SIG-M5 treated with dmso at 0.1 percent for 504 hours (cell line): ENCODE data around the gene AHRR.

Experiments
- DNase-seq: peaks from one replicate; lab custom pipeline; 2025; ENCODE audit not compliant: unreplicated experiment; lab: John Stamatoyannopoulos, UW

Gene AHRR

DNA sequence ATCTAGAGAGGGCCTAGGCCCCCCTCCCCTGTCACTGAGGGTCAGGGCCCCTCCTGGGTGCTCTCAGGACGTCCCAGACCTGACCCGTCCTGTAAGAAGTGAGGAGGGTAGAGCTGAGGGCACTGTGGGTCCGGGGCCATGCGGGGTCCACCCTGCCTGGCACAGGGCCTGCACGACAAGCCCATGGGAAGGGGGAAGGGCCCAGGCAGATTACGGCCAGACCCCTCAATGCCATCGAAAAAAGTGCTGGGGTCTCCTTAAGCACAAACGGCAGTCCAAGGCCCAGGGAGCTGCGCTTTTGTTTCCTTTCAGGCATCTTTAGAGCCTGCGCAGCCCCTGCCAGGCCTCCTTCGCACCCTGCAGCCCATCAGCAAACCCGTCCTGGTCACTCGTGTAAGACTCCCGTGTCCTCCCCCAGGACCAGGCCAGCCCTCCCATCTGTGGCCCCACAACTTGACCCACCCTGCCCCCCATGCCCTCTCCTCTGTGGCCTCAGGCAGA, 117.0 kb downstream of the AHRR start:
- no peak for DNase-seq

DNA sequence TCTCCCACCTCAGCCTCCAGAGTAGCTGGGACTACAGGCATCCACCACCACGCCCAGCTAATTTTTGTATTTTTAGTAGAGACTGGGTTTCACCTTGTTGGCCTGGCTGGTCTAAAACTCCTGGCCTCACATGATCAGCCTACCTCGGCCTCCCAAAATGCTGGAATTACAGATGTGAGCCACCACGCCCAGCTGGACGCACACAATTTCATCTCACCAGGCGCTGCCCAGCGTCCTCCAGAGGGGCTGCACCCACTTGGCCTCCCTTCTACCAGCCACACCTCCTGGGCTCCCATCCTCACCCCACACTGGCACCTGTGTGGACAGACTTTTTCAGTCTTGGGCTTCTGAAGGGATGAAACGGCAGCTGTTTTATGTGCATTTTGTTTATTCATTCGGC, 117.7 kb downstream of the AHRR start:
- DNase-seq = no peak

DNA sequence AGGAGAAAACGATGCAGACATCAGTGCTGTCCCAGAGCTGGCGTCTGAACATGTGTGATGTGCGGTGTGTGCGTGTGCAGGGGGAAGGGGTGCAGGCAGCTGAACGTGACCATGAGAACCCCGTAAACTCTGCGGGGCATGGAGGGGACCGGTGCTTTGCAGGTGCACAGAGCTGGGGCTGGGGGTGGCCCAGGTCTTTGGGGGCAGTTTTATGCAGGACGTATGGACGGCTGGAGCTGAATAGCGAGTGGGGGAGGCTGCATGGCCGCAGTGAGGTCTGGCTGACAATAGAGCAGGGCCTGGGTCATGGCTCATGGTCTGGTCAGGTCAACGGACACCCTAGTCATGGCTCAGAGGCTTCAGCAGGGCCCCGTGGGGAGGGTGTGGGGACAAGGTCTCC, 118.1 kb downstream of the AHRR start:
- DNase-seq = no peak

- peak; percentile 94 for DNase-seq
Observed at GRCh38 chr5:440401-441201, 119.1 kb downstream of the AHRR start.

DNA sequence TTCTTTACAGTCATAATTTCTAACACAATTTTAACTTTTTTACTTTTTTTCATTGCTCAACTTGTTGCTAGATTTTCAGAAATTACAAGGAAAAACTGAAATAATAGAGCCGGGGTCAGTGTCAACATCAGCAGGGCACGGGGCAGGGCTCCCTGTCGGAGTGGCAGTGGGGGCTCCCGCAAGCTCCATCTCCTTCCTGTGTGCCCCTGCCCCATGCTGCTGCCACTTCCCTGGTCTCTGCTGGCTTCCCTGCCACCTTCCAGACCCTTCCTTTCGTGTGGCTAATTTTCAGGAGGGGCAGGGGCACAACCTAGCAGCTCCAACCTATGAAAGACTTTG, 120.5 kb downstream of the AHRR start:
- DNase-seq = no peak

DNA sequence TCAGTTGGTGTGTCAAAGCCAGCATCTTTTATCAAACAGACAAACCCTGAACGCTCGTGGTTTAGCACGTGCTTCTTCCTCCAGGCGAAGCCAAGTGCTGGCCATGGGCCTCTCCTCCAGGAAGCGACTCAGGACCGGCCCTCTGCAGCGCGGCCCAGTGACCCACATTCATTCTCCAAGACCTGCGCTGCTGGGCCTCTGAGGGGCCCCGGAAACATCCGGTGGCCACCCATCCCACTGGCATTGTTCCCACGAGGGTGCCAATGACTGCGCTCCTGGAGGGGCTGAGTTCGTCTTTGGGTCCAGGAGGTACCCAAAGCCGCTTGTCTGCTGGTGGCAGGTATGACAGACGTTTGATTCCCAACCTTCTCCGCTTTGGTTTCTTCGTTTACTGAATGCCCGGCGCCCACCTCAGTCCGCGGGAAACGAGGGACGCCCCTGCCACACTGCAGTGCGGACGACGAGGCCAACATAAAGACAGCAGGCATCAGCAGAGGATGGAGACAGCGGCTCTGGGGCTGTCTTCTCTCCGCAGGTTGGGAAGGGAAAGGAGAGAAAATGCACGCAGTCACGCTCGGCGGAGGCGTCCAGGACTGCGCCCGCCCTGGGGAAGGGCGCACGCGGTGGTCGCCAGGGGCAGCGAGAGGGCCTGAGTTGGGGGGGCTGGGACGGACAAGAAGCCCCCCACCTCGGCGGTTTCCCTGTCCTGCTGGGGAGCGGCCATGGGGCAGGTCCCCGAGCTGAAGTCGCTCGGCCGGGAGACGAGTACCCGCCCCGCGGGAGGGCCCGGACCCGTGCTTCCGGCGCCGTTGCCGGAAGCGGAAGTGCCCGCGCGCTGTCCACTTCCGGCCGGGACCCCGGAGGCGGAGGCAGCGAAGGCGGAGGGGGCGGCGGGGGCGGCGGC, 121.1 kb downstream of the AHRR start, which contains the start of gene EXOC3:
EXOC3 (plus strand) TSS at position 842 of the 904 bp plus-strand sequence. CDS start 3,030 bp downstream, outside the sequence.
- DNase-seq = peak; percentile 67

DNA sequence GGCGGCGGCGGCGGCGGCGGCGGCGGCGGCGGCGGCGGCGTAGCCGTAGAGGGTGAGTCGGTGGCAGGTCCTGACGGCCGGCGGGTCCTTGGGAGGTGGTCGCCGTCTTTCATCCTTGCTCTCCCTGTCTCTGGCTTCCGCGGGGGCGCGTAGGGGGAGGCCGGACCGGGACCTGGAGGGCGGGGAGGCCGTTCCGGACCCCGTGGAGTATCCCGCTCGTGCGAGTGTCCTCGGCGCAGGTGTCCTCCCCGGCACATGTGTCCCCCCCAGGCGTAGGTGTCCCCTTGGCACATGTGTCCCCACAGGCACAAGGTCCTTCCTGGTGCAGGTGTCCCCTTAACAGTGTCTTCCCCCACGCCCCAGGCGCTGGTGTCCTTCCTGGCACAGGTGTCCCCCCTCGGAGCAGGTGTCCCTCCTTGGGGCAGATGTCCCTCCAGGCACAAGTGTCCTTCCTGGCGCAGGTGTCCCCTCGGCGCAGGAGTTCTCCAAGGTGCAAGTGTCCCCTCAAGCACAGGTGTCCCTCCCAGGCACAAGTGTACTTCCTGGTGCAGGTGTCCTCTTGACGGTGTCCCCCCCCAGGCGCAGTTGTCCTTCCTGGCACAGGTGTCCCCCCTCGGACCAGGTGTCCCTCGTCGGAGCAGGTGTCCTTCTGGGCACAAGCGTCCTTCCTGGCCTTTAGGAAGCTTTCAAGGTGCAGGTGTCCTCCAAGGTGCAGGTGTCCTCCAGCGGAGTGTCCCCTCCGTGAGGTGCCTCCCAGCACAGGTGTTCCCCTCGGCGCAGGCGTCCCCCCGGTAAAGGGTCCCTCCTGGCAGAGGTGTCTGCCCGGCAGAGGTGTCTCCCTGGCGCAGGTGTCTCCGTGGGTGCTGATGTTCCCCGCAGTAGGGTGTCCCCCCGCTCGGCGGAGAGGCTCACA, 122.0 kb downstream of the AHRR start:
- no peak for DNase-seq

- DNase-seq = peak; percentile 32
Observed at GRCh38 chr5:444226-444625, 122.7 kb downstream of the AHRR start.

DNA sequence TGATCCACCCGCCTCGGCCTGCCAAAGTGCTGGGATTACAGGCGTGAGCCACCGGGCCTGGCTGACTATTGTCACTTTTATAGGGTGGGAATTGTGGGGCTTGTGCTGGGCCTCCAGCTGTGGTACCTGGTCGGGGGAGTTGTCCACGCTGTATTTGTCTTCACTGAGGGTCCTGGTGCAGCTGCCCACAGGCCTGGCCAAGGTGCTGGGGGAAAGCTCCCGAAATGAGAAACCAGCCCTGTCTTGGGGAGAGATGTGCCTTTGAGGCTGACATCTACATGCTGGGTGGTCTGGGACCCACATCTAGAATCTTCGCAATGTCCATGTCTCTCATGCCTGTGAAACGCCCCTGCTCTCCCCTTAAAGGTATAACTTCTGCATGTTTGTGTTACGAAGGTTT, 124.1 kb downstream of the AHRR start:
- no peak for DNase-seq

DNA sequence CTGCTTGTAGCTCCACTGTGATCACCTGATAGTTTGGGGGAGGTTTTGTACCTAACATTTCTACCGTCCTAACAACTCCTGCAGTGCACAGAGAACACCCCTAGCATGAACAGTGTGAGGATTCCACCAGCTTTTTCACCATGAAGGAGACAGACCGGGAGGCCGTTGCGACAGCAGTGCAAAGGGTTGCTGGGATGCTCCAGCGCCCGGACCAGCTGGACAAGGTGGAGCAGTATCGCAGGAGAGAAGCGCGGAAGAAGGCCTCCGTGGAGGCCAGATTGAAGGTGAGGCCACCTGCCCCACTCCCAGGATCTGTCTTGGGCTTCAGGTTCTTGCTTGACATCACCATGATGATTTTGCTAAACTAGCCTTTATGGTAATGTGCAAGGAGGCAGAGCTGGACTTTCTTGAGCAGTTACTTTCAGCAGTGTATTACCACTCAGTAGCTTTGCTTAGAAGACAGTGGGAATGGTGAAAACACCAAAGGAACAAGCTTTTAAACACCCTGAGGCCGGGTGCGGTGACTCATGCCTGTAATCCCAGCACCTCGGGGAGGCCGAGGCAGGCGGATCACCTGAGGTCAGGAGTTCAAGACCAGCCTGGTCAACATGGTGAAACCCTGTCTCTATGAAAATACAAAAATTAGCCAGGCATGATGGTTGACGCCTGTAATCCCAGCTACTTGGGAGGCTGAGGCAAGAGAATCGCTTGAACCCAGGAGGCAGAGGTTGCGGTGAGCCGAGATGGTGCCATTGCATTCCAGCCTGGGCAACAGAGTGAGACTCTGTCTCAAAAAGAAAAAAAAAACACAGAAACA, 124.8 kb downstream of the AHRR start:
- DNase-seq = no peak

GRCh38 chr5:446883-447263, 125.4 kb downstream of the AHRR start:
- DNase-seq = peak; percentile 85

DNA sequence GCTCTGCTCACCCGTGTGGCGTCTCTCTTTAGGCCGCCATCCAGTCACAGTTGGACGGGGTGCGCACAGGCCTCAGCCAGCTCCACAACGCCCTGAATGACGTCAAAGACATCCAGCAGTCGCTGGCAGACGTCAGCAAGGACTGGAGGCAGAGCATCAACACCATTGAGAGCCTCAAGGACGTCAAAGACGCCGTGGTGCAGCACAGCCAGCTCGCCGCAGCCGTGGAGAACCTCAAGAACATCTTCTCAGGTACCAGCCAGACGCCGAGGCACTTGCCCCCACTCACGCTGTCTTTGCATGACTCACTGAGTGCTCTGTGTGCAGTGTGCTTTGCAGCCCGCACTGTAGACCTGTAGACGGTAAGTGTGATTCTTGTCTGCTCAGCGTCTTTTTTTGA, 126.0 kb downstream of the AHRR start:
- no peak for DNase-seq

- DNase-seq = peak; percentile 86
Observed at GRCh38 chr5:448061-448765, 126.7 kb downstream of the AHRR start.

DNA sequence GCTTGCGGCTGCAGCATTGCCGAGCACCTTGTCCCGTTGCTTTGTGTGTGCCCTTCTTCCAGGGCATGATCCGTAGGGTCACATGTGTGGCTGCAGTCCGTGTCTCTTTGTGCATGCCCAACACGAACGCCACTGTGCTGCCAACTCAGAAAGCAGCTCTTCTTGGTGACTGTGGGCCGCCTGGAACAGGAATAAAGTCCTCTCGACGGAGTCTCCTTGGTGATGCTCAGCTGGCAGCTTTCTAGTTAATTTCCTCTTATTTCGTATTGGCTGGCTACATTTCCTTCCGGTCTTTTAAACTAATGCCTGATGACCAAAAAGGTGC, 127.2 kb downstream of the AHRR start:
- DNase-seq = no peak

GRCh38 chr5:449151-449550, 127.6 kb downstream of the AHRR start:
- peak; percentile 21 for DNase-seq

GRCh38 chr5:451587-452458, 130.3 kb downstream of the AHRR start:
- no peak for DNase-seq

DNA sequence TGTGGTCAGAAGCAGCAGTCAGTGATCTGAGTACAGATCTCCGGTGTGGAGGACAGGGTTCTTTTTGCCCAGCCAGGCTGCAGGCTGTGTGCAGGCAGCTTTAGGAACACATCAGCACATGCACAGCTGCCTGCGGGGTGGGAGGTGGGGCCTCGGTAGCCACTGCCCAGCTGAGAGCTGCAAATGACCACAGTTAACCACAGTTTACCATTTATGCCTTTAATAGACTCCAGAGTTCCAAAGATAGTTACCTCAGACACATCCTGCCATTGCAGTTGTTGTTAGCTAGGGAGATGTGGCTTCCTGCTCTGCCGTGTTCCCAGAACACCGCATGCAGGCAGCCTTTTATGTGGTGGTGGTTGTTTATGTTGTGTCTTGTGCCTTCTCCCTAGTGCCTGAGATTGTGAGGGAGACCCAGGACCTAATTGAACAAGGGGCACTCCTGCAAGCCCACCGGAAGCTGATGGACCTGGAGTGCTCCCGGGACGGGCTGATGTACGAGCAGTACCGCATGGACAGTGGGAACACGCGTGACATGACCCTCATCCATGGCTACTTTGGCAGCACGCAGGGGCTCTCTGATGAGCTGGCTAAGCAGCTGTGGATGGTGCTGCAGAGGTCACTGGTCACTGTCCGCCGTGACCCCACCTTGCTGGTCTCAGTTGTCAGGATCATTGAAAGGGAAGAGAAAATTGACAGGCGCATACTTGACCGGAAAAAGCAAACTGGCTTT, 131.6 kb downstream of the AHRR start:
- no peak for DNase-seq
